H9 (cell line): Measurements from ENCODE around the gene RTTN. TPM values are rescaled to one million over a fixed set of nuclear protein-coding genes. Genes with fewer than 3 reads are reported as not detected.

Experiments used
- DNase-seq: peaks from one replicate; pipeline ENCODE4 v3.0.0-alpha.2; 2017
- H2AFZ ChIP-seq: one replicate; pipeline ENCODE4 v1.6.1; 2013; ENCODE audit warnings: mild to moderate bottlenecking, low read length, control low read depth, moderate library complexity
- H2AK5ac ChIP-seq: 2 replicates; pipeline ENCODE4 v1.6.1; 2013; ENCODE audit warnings: low read length, control low read depth, mixed read lengths; ENCODE audit not compliant: insufficient read length
- H2BK120ac ChIP-seq: one replicate; pipeline ENCODE4 v1.6.1; 2013; ENCODE audit warnings: low read depth, mild to moderate bottlenecking, low read length, control low read depth, inconsistent platforms; ENCODE audit not compliant: poor library complexity, severe bottlenecking
- H2BK12ac ChIP-seq: 2 replicates; pipeline ENCODE4 v1.6.1; 2013; ENCODE audit warnings: low read length, control low read depth, mixed read lengths, low read depth; ENCODE audit not compliant: insufficient read length
- H2BK15ac ChIP-seq: 2 replicates; pipeline ENCODE4 v1.6.1; 2013; ENCODE audit warnings: low read depth, low read length, control low read depth
- H2BK20ac ChIP-seq: one replicate; pipeline ENCODE4 v1.6.1; 2013; ENCODE audit warnings: low read depth, mild to moderate bottlenecking, low read length, control low read depth, inconsistent platforms; ENCODE audit not compliant: poor library complexity, severe bottlenecking
- H2BK5ac ChIP-seq: 2 replicates; pipeline ENCODE4 v1.6.1; 2013; ENCODE audit warnings: low read length, control low read depth, mixed read lengths; ENCODE audit not compliant: insufficient read length
- H3K14ac ChIP-seq: 2 replicates; pipeline ENCODE4 v1.6.1; 2013; ENCODE audit warnings: low read length, control low read depth; ENCODE audit not compliant: insufficient read depth
- H3K18ac ChIP-seq: 2 replicates; pipeline ENCODE4 v1.6.1; 2013; ENCODE audit warnings: low read depth, mild to moderate bottlenecking, mixed read lengths, low read length, control low read depth; ENCODE audit not compliant: insufficient read length
- H3K23ac ChIP-seq: 2 replicates; pipeline ENCODE4 v1.6.1; 2013; ENCODE audit warnings: low read length, control low read depth, mixed read lengths, low read depth; ENCODE audit not compliant: insufficient read length
- H3K23me2 ChIP-seq: 2 replicates; pipeline ENCODE4 v1.6.1; 2013; ENCODE audit warnings: low read depth, mild to moderate bottlenecking, mixed read lengths, low read length, control low read depth; ENCODE audit not compliant: insufficient read length, poor library complexity, severe bottlenecking
- H3K27ac ChIP-seq: 2 replicates; pipeline ENCODE4 v1.5.1; 2013; ENCODE audit warnings: low read length, control low read depth, mixed read lengths, low read depth; ENCODE audit not compliant: insufficient read length
- H3K27me3 ChIP-seq: 2 replicates; pipeline ENCODE4 v1.6.1; 2013; ENCODE audit warnings: low read length, control low read depth, inconsistent platforms; ENCODE audit not compliant: insufficient read depth
- H3K4ac ChIP-seq: 2 replicates; pipeline ENCODE4 v1.6.1; 2013; ENCODE audit warnings: low read depth, mild to moderate bottlenecking, control low read depth, inconsistent platforms, low read length, moderate library complexity
- H3K4me1 ChIP-seq: 2 replicates; pipeline ENCODE4 v1.6.1; 2013; ENCODE audit warnings: low read length, control low read depth, inconsistent platforms; ENCODE audit not compliant: insufficient read depth
- H3K4me2 ChIP-seq: 2 replicates; pipeline ENCODE4 v1.6.1; 2013; ENCODE audit warnings: low read length, control low read depth, mixed read lengths; ENCODE audit not compliant: insufficient read length, insufficient read depth
- H3K56ac ChIP-seq: 2 replicates; pipeline ENCODE4 v1.6.1; 2013; ENCODE audit warnings: low read depth, mild to moderate bottlenecking, mixed read lengths, low read length, control low read depth; ENCODE audit not compliant: insufficient read length
- H3K79me1 ChIP-seq: 2 replicates; pipeline ENCODE4 v1.6.1; 2013; ENCODE audit warnings: low read depth, mild to moderate bottlenecking, moderate library complexity, low read length, control low read depth, inconsistent platforms; ENCODE audit not compliant: insufficient read depth, poor library complexity, severe bottlenecking
- H3K79me2 ChIP-seq: 2 replicates; pipeline ENCODE4 v1.6.1; 2013; ENCODE audit warnings: low read length, control low read depth, inconsistent platforms; ENCODE audit not compliant: insufficient read depth
- H3K9ac ChIP-seq: 2 replicates; pipeline ENCODE4 v1.6.1; 2013; ENCODE audit warnings: low read length, control low read depth, mixed read lengths; ENCODE audit not compliant: insufficient read length; ENCODE audit errors: extremely low read depth
- H3K9me3 ChIP-seq: one replicate; pipeline ENCODE4 v1.6.1; 2013; ENCODE audit warnings: low read depth, low read length, inconsistent platforms; ENCODE audit not compliant: control insufficient read depth
- H3T11ph ChIP-seq: one replicate; pipeline ENCODE4 v1.6.1; 2013; ENCODE audit warnings: mild to moderate bottlenecking, low read length, control low read depth, inconsistent platforms
- H4K20me1 ChIP-seq: one replicate; pipeline ENCODE4 v1.6.1; 2013; ENCODE audit not compliant: control insufficient read depth, insufficient read length, insufficient read depth
- H4K5ac ChIP-seq: 2 replicates; pipeline ENCODE4 v1.6.1; 2013; ENCODE audit warnings: low read depth, mild to moderate bottlenecking, mixed read lengths, low read length, control low read depth; ENCODE audit not compliant: insufficient read length
- H4K8ac ChIP-seq: replicated peaks from 2 replicates; pipeline ENCODE4 v1.6.1; 2013; ENCODE audit warnings: low read length, control low read depth, mixed read lengths, low read depth; ENCODE audit not compliant: insufficient read length
- H4K91ac ChIP-seq: 2 replicates; pipeline ENCODE4 v1.6.1; 2013; ENCODE audit warnings: low read depth, mild to moderate bottlenecking, moderate library complexity, mixed read lengths, low read length, control low read depth; ENCODE audit not compliant: insufficient read length
- H3K27ac Mint-ChIP-seq, 3 experiments: 2 replicates in 2 of 3; 3 replicates in 1 of 3; pipeline ENCODE4 v1.8.0; 2020 to 2021; ENCODE audit warnings: mixed read lengths in 3 of 3, mild to moderate bottlenecking in 1 of 3, moderate library complexity in 1 of 3
- H3K27me3 Mint-ChIP-seq: 2 replicates; pipeline ENCODE4 v1.8.0; 2021; ENCODE audit warnings: low read depth, mild to moderate bottlenecking, moderate library complexity, mixed read lengths
- H3K36me3 Mint-ChIP-seq, 3 experiments: 2 replicates in 2 of 3; 3 replicates in 1 of 3; pipeline ENCODE4 v1.8.0; 2020 to 2021; ENCODE audit warnings: low read depth in 3 of 3, mixed read lengths in 3 of 3; ENCODE audit not compliant: insufficient read depth in 1 of 3
- H3K4me1 Mint-ChIP-seq, 2 experiments: 2 replicates each; pipeline ENCODE4 v1.8.0; 2020; ENCODE audit warnings: mixed read lengths in 2 of 2
- H3K4me3 Mint-ChIP-seq, 2 experiments: 2 replicates in 1 of 2; 3 replicates in 1 of 2; pipeline ENCODE4 v1.8.0; 2020 to 2021; ENCODE audit warnings: mild to moderate bottlenecking in 2 of 2, mixed read lengths in 2 of 2, moderate library complexity in 1 of 2
- H3K9me3 Mint-ChIP-seq, 2 experiments: 2 replicates in 1 of 2; 3 replicates in 1 of 2; pipeline ENCODE4 v1.8.0; 2020; ENCODE audit warnings: mild to moderate bottlenecking in 2 of 2, mixed read lengths in 2 of 2, moderate library complexity in 1 of 2
- CTCF ChIP-seq: fragments of 200-600 bp; sonication (generic); conservative IDR thresholded peaks from 3 replicates; pipeline ENCODE4 v1.8.0; 2021; ENCODE audit warnings: antibody characterized with exemption, mild to moderate bottlenecking
- WGBS: extraction: QIAGEN DNeasy Blood & Tissue Kit; methylation state at CpG from one replicate; pipeline ENCODE4 v1.1.7; 2013; ENCODE audit warnings: missing lambda C conversion rate, low lambda C conversion rate, mixed read lengths; ENCODE audit not compliant: insufficient read length; ENCODE audit errors: extremely low coverage; 5-methylcytosine and 5-hydroxymethylcytosine counted together
- total RNA-seq: library from RNA; stranded (reverse); gene quantifications from 2 replicates; pipeline ENCODE4 v1.2.1, GENCODE V29; 2021

The RTTN gene
- total RNA-seq, 1 experiment from 2014 or later: 17.6 TPM

- TF ChIP-seq CTCF: no peak
- H3K79me1 ChIP-seq: no peaks in the 10 kb centered on the region
- no peak overlapping the region for H2BK12ac ChIP-seq
- H3K18ac ChIP-seq: no peak overlapping the region
- no peak overlapping the region for H2BK20ac ChIP-seq
- no peak overlapping the region for H3K27ac ChIP-seq
- H3K56ac ChIP-seq: no peak overlapping the region
- no peaks in the 10 kb centered on the region for H3K4me1 ChIP-seq
- no peaks in the 10 kb centered on the region for H3K9me3 ChIP-seq
- H2BK15ac ChIP-seq: no peak overlapping the region
- no peak overlapping the region for H3K4ac ChIP-seq
- H2BK5ac ChIP-seq: no peak overlapping the region
- no peak overlapping the region for H4K91ac ChIP-seq
- H2AFZ ChIP-seq: no peak overlapping the region
- Mint-ChIP-seq H3K27ac (no peak overlapping the region), H3K9me3 (no peaks in the 10 kb centered on the region), H3K4me1 (peaks cover 2 to 4% of the 10 kb centered on the region in 2 experiments; a peak in 1 of 4 replicates), H3K27me3 (no peaks in the 10 kb centered on the region), H3K36me3 (peaks cover 0 to 2% (median 0%) of the 10 kb centered on the region in 3 experiments; a peak in 1 of 7 replicates), H3K4me3 (no peak overlapping the region)
- no CpG with 5 or more reads among the region's 2 CpGs for WGBS
- H3T11ph ChIP-seq: no peak overlapping the region
- H3K79me2 ChIP-seq: no peaks in the 10 kb centered on the region
- no peak overlapping the region for H4K8ac ChIP-seq
- no peak overlapping the region for H4K5ac ChIP-seq
- H3K14ac ChIP-seq: no peak overlapping the region
- H2BK120ac ChIP-seq: no peak overlapping the region
- no peaks in the 10 kb centered on the region for H4K20me1 ChIP-seq
- no peak overlapping the region for H2AK5ac ChIP-seq
- H3K23me2 ChIP-seq: no peaks in the 10 kb centered on the region
- no peaks in the 10 kb centered on the region for H3K27me3 ChIP-seq
- DNase-seq: no peak
- H3K23ac ChIP-seq: no peak overlapping the region
- H3K9ac ChIP-seq: no peak overlapping the region
- H3K4me2 ChIP-seq: no peak overlapping the region
These were observed 28.9 kb downstream of the RTTN start for GRCh38 chr18:70176537-70176936.
